ENCODE results near the gene NT5M. TPM values are rescaled to one million over a fixed set of nuclear protein-coding genes. Genes with fewer than 3 reads are reported as not detected.
"Not testable (repeated sequence)": the region's sequence is repeated elsewhere in the genome, so short reads cannot be mapped to it uniquely, and the experiment has no call there.

NT5M gene
- total RNA-seq, 4 donors from 2014 or later: 1.5 TPM; not detected in 3

GRCh38 chr17:17382065-17382459 is 78.9 kb downstream of the NT5M start:
- no peak overlapping the region for H3K27ac ChIP-seq
- H3K9me3 ChIP-seq: no peaks in the 10 kb centered on the region
- no peak overlapping the region for H3K4me3 ChIP-seq
- peaks cover 0 to 8% (median 0%) of the 10 kb centered on the region in 4 donors for H3K4me1 ChIP-seq
- no peaks in the 10 kb centered on the region for H3K36me3 ChIP-seq
- no peaks in the 10 kb centered on the region for H3K27me3 ChIP-seq
- TF ChIP-seq, protein P1, sequence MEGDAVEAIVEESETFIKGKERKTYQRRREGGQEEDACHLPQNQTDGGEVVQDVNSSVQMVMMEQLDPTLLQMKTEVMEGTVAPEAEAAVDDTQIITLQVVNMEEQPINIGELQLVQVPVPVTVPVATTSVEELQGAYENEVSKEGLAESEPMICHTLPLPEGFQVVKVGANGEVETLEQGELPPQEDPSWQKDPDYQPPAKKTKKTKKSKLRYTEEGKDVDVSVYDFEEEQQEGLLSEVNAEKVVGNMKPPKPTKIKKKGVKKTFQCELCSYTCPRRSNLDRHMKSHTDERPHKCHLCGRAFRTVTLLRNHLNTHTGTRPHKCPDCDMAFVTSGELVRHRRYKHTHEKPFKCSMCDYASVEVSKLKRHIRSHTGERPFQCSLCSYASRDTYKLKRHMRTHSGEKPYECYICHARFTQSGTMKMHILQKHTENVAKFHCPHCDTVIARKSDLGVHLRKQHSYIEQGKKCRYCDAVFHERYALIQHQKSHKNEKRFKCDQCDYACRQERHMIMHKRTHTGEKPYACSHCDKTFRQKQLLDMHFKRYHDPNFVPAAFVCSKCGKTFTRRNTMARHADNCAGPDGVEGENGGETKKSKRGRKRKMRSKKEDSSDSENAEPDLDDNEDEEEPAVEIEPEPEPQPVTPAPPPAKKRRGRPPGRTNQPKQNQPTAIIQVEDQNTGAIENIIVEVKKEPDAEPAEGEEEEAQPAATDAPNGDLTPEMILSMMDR (IDR thresholded peaks at IDR 0.05): no peak
- no peak for TF ChIP-seq POLR2A (IDR thresholded peaks at IDR 0.05)
- no peak for DNase-seq

- no peak for DNase-seq
- H3K4me1 ChIP-seq: peaks cover 0 to 11% (median 0%) of the 10 kb centered on the region in 4 donors
- TF ChIP-seq, protein P1 (IDR thresholded peaks at IDR 0.05): no peak
- no peak for TF ChIP-seq POLR2A (IDR thresholded peaks at IDR 0.05)
- H3K36me3 ChIP-seq: no peaks in the 10 kb centered on the region
- H3K27me3 ChIP-seq: no peaks in the 10 kb centered on the region
- H3K9me3 ChIP-seq: no peaks in the 10 kb centered on the region
- no peak overlapping the region for H3K4me3 ChIP-seq
- no peak overlapping the region for H3K27ac ChIP-seq
Observed at GRCh38 chr17:17382971-17383370, 79.8 kb downstream of the NT5M start.

DNA sequence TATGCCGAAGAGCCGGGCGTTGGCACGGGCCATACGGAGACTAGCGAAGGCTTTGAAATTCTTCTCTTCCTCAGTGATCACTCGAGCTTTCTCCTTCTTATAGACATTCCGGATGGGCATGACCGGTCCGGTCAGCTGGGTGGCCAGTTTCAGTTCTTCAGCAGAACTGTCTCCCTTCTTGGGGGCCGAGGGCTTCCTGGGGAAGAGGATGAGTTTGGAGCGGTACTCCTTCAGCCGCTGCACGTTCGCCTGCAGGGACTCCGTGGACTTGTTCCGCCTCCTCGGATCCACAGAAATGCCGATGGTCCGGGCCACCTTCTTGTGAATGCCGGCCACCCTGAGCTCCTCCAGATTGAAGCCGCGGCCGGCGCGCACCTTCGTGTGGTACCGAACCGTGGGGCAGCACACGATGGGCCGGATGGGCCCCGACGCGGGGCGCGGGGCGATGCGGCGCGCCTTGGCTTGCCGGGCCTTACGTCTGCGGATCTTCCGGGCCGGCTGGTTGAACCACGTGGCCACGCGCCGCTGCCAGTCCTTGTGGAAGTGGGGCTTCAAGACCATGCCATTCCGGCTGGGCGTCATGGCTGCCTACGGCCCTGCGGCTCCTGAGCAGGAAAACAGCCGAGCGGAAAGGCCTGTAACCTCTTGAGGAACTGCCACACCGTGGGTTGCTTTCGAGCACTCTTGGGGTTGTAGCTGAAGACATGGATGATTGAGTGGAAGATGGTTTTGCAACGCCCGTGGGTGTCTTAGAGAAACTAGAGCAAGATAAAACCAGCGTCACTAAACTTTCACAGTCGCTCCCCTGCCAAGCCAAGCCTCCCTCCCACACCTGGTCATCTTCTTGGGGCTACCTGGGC is 80.5 kb downstream of the NT5M start:
- H3K27ac ChIP-seq, H3K9me3 ChIP-seq, H3K36me3 ChIP-seq, DNase-seq, H3K27me3 ChIP-seq, H3K4me3 ChIP-seq: not testable (repeated sequence)
- H3K4me1 ChIP-seq: peaks cover 0 to 11% (median 0%) of the 10 kb centered on the region in 4 donors

GRCh38 chr17:17384291-17384615 is 81.1 kb downstream of the NT5M start:
- no peaks in the 10 kb centered on the region for H3K9me3 ChIP-seq
- TF ChIP-seq POLR2A (IDR thresholded peaks at IDR 0.05): no peak
- TF ChIP-seq, protein P1 (IDR thresholded peaks at IDR 0.05): no peak
- no peaks in the 10 kb centered on the region for H3K27me3 ChIP-seq
- no peak overlapping the region for H3K27ac ChIP-seq
- H3K36me3 ChIP-seq: no peaks in the 10 kb centered on the region
- H3K4me3 ChIP-seq: no peak overlapping the region
- DNase-seq: no peak
- peaks cover 0 to 11% (median 0%) of the 10 kb centered on the region in 4 donors for H3K4me1 ChIP-seq

GRCh38 chr17:17384961-17385360 is 81.8 kb downstream of the NT5M start:
- H3K27ac ChIP-seq: no peak overlapping the region

GRCh38 chr17:17385491-17385890 is 82.3 kb downstream of the NT5M start:
- no peak overlapping the region for H3K27ac ChIP-seq
- H3K4me1 ChIP-seq: peaks cover 0 to 11% (median 0%) of the 10 kb centered on the region in 4 donors
- H3K4me3 ChIP-seq: no peak overlapping the region
- no peaks in the 10 kb centered on the region for H3K9me3 ChIP-seq
- no peak for DNase-seq
- no peak for TF ChIP-seq POLR2A (IDR thresholded peaks at IDR 0.05)
- TF ChIP-seq, protein P1 (IDR thresholded peaks at IDR 0.05): no peak
- H3K36me3 ChIP-seq: no peaks in the 10 kb centered on the region
- no peaks in the 10 kb centered on the region for H3K27me3 ChIP-seq

More at GRCh38 chr17:17384961-17385360, 81.8 kb downstream of the NT5M start:
- H3K4me3 ChIP-seq: no peak overlapping the region
- no peaks in the 10 kb centered on the region for H3K27me3 ChIP-seq
- no peaks in the 10 kb centered on the region for H3K36me3 ChIP-seq
- H3K4me1 ChIP-seq: peaks cover 0 to 11% (median 0%) of the 10 kb centered on the region in 4 donors
- TF ChIP-seq, protein P1 (IDR thresholded peaks at IDR 0.05): no peak
- no peak for TF ChIP-seq POLR2A (IDR thresholded peaks at IDR 0.05)
- DNase-seq: no peak
- H3K9me3 ChIP-seq: no peaks in the 10 kb centered on the region

Measured in Peyer's patch (tissue), 4 donors.